Stimulated activated CD4-positive, alpha-beta T cell treated with anti-CD3 and anti-CD28 coated beads, Interleukin-12 subunit alpha, Interleukin-12 subunit beta, amount 100 ng/mL, for 48 hours (primary cell): ENCODE measurements around the gene C11orf65.

Experiments
- DNase-seq, 3 donors: peaks; one replicate each; pipeline ENCODE4 v3.0.0-alpha.2; 2020; ENCODE audit warnings: low read depth in 2 of 3, low spot score in 1 of 3

The C11orf65 gene, protein sequence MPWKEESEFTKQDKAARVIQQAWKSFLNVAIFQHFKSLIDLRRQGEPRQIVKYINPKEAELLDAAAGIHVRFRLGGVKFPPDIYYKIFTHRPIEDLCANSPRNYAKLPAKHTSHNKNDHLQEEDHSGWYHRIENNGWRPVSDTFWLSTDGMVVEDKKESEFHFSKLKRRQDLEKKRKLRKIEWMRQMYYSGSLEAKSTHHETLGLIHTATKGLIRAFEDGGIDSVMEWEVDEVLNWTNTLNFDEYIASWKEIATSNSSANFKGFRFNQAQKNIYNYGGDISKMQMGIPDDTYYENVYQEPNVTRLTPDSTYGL

DNA sequence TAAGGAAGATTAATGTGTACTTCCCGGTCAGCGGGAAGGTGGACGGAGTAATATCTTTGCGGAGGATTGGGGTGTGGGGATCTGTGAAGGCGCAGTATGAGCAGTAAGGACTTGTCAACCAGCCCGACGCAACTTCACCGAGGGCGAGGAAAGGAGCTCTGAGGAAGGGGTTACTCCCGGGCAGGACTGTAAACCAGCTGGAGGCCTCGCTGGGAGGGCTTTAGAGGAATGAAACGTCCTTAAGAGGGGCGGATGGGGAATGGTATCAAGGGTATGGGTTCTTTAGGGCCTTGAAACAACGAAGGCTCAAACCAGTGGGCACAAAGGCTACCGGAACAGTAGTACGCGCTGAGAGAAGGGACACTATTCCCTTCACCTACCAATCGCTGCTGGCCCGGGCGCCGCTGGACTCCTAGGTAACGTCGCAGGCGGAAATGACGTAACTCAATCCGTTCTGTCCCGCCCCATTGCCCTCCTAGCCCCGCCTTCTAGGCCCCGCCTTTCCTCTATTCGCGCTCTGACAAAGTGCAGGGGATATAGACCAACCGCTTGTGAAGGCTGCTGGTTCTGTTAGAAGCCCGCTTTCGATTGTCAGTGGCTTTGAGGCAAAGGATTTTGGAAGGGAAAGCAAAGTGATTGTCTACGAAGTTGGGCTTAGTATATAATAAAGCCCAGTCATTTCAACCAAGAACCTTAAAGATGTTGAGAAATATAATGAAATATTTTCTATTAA is at the start of gene C11orf65:
C11orf65 (minus strand) TSS at position 439 of the 733 bp plus-strand sequence. CDS start 5,970 bp downstream, outside the sequence.
- peak; percentile 91 to 96 (median 94) for DNase-seq

DNA sequence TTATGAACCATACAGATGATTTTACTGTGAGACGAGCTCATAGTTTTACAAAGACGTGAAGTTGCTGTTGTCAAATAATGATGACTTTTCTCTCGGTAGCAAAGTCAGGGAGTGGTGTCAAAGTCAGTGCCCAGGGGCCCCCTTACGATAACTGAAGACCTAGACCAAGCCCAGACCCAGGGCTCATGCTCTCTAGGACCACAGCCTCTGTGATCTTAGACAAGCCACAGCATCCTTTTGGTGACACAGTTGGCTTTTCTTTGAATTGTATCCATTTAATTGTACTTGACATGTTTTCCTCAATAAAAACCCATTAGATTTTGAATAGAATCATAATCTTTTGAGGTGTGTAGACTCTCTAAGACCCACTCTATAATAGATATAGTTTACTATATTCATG is 48.8 kb upstream of the C11orf65 start:
- DNase-seq = no peak

DNA sequence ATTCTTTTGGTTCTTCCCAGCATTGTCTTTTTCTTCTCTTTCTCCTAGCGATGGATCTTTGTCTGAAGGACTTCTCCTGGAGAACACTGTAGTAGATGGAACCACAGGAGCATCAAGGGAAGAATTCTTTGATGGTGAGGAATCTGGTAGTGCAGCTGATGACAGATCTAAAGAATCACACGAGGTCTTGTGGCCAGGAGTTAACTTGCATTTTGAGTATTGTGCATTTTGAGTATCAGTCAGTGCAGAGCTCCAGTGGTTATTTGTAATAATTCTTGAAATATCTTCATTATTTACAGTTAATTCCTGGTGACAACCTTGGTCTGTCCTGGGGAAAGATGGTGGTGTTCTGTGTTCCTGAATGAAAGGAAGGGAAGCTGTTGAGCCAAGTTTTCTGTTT is 45.4 kb upstream of the C11orf65 start:
- no peak for DNase-seq

DNA sequence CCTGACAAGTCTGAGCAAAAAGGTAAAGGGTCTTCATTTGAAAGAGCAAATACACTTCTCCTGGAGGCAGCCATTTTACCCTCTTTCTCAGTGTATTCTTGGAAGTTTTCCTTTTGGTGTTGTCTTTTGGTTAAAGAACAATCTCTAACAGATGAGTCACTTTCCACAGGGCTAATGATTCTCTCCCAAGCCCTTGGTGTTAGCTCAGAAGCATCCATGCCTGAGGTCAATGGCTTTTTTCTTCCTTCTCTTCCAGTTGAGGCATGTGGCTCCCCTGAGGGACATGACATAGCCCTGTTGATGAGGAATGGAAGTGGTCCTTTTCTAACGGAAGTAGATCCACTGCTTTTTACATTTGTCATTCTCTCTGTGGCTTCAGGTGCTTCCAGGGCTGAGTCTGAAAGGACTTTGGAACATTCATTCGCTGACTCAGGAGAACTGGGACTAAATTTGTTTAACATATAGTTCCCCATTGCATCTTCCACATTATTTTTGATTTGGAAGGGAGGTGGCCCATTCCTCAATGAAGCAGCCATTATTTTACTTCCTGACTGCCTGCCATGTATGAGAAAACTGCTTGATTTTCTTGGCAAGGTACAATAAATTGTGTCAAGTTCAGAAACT is 44.6 kb upstream of the C11orf65 start:
- DNase-seq = no peak

DNA sequence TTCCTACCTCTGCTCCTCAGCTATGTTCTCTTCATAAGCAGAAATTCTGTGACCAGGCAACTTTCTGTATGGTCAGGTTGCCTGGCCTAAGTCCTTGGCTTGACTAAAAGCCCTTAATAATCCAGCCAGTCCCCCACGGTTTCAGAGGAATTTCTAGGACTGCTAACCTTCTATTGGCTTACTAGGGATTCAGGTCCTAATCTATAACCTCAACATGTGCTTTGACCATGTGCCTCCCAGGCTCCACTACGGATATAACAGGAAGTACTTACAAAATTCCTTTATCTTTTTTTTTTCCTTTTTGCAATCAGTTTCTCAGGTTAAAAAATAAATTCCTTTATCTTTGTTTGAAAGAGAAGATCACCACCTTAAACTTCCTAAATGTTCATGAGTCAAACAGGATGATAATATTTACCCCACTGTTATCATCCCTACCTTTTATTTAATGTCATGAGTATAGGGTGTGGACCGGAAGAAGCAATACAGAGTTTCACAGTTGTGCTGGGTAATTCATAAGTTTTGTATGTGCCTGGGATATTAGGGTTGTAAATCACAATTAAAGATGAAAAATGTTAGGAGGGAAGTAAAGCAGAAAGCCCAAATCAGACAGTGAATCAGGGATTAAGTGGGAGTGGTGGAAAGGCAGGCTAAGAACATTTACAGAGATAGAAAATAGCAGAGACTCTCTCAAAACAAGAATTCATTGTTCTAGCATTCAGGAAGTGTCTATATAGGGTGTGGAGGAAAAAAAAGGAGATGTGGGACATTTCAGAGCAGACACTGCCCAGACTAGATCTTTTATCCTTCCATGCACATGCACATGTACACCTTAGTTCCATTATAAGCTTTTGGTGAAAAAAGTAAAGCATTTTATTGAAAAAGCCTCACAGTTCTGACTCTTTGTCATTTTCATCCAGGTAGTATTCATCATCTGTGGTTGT is 41.6 kb upstream of the C11orf65 start:
- no peak for DNase-seq

DNA sequence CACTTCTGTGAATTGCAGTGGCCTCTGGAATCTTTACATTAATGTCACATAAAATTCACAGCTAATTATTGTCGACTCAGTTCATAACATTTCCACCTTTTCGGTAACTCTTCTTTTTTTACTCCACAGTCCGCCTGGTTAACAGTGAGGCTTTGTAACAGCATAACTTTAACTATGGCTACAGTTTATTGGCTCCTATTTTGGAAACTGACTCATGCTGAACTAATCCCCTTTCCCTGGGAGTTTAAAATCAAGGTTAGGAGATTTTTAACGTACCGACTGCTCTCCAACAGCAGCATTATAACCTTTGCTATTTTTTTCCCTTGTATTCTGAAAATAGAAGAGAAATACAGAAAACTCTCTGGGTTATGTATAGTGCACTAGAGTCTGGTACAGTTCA is 34.1 kb upstream of the C11orf65 start:
- DNase-seq = no peak

DNA sequence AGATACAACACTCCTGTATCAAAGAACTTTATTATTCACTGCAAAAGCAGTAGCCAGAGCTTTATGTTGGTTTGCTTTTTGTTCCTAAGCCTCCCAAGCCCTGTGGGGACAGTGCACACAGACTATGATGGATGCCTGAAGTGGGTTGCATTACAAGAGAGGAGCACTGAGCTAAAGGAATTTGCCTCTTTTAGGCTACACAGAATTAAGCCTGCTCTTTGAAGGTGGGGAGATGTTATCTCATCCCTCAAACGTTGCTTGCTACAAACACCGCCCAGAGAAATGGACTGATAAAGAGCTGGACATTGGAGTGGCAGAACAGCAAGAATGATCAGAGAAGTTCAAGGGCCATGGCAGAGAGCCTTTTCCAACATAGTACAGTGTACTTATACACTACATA is 33.4 kb upstream of the C11orf65 start:
- no peak for DNase-seq

DNA sequence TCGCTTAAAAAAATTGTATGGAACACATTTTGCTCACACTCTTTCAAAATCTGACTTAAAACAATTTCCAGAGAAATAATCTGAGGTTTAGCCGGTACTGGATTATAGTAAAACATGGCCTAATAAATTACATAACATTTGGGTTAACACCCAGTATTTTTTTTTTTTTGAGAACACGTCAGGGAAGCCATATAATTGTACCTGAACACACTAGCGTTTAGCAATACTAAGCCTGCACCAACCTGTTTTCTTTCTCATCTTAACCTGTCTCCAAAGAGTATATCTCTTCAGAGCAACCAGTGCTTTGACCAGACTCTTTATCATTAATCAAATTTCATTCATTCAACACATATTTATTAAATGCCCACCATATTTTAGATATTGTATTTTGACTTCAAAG is 32.8 kb upstream of the C11orf65 start:
- no peak for DNase-seq

DNA sequence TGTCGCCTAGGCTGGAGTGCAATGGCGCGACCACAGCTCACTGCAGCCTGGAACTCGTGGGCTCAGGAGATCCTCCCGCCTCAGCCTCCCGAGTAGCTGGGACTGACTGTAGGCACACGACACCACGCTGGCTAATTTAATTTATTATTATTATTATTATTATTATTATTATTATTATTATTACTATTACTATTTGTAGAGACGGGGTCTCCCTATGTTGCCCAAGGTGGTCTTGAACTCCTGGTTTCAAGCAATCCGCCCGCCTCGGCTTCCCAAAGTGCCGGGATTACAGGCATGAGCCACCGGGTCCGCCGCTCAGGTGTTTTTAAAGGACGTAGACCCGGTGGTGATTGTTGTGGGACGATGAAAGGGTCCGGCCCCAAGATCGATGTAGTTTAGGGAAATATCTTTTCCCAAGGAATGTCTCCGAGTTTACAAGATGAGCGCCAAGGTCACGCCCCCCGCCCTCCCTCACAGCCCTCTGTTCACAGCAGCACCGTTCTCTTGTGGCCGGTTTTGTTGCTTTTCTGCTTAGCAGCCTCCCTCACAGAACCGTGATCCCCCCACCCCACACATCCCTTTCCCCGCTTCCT is 31.6 kb upstream of the C11orf65 start:
- no peak for DNase-seq

DNA sequence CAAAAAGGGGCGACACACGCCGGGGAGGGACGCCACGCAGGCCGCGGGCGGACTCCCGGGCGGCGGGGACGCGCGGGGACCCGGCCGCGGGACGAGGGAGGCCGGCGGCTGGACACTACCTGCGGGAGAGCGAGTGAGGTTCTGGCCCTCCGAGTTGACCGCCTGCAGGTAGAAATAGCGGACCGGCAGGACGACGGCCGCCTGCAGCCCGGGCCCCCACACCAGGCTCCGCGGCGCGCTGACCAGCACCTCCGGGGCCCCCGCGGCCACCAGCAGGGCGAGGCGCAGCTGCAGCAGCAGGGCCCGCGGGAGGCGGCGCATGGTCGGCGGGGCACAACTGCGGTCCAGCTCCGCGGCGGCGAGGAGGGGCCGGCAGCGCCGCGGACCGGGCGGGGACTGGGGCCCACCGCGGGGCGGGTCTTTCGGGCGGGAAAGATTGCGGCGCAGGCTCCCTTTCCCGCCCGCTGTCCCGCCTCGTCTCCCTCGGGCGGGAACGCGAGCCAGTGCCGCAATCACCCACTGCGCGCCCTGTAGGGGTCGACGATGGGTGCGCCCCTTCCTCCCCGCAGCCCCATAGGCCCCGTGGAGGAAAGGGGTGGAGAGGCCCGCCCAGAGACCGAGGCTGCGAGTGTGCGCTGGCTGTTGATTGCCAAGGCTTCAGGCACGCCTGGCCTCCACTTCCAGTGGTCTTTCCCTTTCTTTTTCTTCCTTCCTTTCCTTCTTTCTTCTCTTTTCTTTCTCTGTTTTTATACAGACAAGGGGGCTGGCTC is 30.9 kb upstream of the C11orf65 start, which contains the start of gene POGLUT3:
POGLUT3 (minus strand) TSS at position 339 of the 770 bp plus-strand sequence; CDS start at position 321, 18 bp downstream.
- peak; percentile 10 to 25 (median 15) for DNase-seq

DNA sequence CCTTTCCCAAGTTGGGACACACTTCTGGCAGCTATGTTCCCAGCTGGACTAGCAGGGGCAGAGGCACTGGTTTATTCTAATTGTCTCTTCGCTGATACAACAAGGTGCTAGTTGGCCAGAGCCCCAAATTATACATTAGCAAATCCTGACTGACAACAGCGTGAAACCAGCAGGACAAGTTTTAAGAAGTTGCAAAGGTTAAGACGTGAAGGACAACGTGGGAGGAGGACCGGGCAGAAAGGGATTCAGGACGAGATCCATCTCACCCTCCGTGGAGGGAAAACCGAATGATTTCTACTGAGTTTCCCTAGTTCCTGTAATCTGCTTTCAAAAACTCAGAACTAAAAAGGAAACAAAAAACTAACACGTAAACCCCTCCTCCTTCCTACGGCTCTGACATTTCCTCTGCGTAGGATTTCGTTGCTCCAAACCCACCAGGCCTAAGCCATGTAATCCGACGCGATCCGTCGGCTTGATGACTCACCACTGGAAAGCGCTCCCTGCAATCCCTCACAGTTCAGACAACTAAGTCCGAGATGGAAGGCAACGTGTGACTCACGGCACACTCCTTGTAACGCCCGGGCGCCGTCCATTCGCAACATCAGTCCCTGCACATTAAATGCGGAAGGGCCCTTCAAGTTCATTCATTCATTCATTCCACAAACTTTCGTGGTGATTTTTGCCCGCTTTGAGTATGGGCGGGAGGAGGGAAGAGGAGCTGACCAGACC is 30.2 kb upstream of the C11orf65 start:
- peak; percentile 60 to 69 (median 68) for DNase-seq

DNA sequence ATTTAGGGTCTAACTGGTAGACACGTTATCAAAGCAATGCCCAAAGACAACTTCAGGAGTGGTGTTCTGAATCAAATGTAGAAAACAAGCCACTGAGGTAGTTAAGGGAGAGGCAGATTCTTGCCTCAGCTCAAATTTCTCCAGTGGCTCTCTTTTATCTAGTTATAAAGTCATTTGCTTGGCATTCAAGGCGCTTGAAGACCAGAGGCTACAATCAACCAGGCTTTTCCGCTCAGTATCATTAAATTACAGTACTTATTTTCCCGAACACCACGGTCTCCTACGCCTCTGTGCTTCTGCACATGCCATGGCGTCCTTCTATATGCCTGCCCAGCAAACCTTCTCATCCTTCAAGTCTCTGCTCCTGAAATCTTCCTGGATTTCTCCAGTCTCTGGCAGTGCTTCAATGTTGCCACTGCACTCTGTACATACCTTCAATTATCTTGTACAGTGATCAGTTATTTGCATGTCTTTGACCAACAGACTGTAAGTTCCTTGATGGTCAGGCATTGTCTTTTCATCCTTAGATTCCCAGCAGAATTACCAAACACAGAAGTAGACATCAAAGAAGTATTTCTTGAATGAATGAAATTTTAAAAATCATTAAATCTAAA is 29.4 kb upstream of the C11orf65 start:
- no peak for DNase-seq

DNA sequence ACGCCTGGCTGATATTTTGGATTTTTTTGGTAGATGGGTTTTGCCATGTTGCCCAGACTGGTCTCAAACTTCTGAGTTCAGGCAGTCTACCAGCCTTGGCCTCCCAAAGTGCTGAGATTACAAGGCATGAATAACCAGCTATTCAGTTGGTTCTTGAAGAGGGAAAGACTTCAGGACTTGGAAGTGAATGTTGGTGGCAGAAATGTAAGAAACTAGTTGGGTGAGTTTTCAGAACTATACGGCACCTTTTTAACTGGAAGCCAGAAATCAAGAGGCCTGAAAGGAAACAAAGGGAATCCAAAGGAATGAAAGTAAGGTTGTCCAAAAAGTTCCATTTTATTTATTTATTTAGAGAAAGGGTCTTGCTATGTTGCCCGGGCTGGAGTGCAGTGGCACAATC is 28.0 kb upstream of the C11orf65 start:
- no peak for DNase-seq

DNA sequence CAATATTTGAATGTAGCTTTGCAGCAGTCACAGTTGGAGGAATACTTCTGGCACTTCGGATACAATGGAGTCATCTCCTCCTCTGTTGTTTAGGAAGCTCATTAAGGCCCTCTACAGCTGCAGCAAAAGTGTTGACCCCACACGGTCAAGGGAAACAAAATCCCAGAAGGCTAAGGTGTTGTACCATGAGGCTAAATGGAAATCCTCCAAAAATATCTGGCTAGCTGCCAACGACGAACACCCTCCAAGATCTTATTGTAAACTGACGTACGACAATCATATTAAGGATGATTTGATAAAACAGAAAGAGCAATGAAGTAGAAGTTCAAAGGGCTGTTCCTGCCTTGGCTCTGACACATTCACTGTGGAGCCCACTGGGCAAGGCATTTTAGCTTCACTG is 26.9 kb upstream of the C11orf65 start:
- DNase-seq = no peak

DNA sequence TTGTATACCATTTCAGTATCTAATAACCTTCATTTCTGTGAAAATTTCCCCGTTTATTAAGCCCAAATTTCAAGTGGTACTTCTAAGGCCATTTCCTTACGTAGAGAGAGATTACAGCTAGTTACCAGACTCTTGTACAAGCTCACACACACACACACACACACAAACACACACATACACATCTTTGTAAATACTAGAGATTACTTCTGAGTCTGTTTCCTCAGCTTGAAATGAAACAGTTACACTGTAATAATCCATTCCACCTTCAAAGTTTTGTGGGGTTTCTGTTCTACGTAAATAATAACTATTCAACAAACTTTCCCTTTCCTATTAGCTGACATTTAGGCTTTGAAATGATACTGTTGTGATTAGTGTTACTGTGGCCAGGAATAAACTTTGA is 24.6 kb upstream of the C11orf65 start:
- no peak for DNase-seq

DNA sequence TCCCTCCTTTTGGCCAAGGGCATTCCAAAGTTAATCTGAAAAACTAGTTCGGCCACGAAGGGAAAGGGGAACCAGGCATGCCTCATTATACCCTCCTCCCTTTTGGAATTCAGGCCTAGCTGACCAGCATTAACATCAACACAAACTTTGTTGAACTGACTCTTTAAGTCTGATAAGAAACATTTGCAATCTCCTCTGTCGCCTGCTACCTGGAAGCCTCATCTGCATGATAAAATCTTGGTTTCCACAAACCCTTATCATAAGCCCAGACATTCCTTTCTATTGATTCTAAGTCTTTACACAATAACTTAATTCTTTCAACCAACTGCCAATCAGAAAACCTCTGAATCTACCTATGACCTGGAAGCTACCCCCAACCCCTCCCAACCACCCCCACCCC is 19.5 kb upstream of the C11orf65 start:
- DNase-seq = no peak

DNA sequence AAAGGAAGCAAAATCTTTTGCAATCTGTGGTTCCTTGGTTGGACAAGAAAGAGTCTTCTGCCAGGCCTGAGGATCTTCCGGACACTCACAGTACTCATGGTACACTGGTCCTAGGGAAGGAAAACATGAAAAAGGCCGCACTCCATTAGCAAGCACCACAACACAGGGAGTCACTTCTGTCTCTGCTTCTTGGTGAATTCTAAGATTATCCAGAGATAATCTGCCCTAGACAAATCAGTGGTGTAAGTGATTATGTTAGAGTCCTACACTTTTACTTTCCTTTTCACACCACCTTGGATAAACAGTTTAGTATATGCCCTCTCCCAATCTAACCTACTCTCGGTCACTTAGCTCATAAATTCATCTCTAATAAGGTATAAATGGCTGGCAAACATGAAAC is 19.0 kb upstream of the C11orf65 start:
- no peak for DNase-seq

DNA sequence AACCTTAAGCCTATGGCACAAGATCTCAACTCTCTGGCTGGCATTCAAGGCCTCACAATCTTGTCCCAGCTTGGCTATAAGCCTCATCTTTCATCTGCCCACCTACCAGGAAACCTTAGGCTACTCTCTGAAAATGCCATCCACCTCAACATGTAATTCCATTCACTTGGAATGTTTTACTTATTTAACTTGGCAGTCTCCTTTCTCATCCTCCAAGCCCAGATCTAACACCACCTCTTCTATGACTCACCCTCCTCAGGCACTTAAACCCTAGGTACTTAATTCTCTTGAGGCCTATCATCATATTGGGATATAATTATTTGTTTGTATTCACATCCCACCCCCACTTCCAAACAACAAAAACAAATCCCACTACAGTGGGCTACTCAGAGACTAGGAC is 15.8 kb upstream of the C11orf65 start:
- no peak for DNase-seq
